ENCODE data around the gene AKT3.

Gene AKT3

DNA sequence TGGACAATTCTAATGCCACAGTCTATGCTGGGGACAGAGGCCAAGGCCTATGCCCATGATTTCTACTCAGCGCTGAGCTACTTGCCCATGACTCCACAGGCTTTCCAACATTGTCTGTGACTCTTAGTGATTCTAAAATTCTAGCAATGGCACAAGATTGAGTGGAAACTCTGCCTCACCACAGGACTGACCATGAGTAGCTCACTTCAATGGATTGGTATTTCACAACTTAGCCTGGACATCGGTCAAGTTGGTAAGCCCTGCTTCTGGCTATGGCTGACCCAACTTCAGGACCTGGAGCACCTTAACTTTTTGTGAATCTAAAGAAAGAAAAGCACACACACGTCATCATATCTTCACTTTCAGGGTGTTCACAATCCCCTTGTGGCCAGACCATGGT lies 339.1 kb downstream of the AKT3 start:
- Histone ChIP-seq H2BK120ac (ENCODE audit: low read depth, low read length) (no peak overlapping the region), H4K91ac (ENCODE audit: low read depth, low read length, poor library complexity) (no peak overlapping the region), H3K79me1 (ENCODE audit: low read depth, low read length) (no peaks in the 10 kb centered on the region), H3K14ac (ENCODE audit: low read length) (no peak overlapping the region), H3K27ac (replicated peaks; ENCODE audit: low read length) (no peak overlapping the region), H2BK15ac (ENCODE audit: low read length) (no peak overlapping the region), H3K27me3 (ENCODE audit: control insufficient read depth in 3 of 3, insufficient read depth in 3 of 3, low read depth in 1 of 3, low read length in 3 of 3) (no peaks in the 10 kb centered on the region), H2BK12ac (ENCODE audit: low read length) (no peak overlapping the region), H2AFZ (ENCODE audit: low read length) (no peak overlapping the region), H3K9me3 (replicated peaks in 1 of 2; ENCODE audit: control insufficient read depth in 2 of 2, insufficient read depth in 1 of 2, low read depth in 1 of 2, low read length in 2 of 2) (no peaks in the 10 kb centered on the region), H4K8ac (ENCODE audit: low read depth, low read length) (no peak overlapping the region), H3K4ac (ENCODE audit: low read length) (no peak overlapping the region), H3K4me3 (ENCODE audit: low read length in 2 of 2) (no peak overlapping the region), H3K23ac (ENCODE audit: low read depth, low read length, poor library complexity) (no peak overlapping the region), H2AK5ac (ENCODE audit: low read depth, low read length) (no peak overlapping the region), H3K4me1 (ENCODE audit: control insufficient read depth in 2 of 2, insufficient read depth in 1 of 2, low read depth in 1 of 2, low read length in 2 of 2) (peaks cover 24 to 33% of the 10 kb centered on the region in 2 donors), H3K18ac (ENCODE audit: low read length) (no peak overlapping the region), H2BK5ac (ENCODE audit: low read length) (no peak overlapping the region), H3K4me2 (ENCODE audit: insufficient read depth, low read length, poor library complexity, severe bottlenecking) (no peak overlapping the region), H3K36me3 (replicated peaks in 1 of 2; ENCODE audit: control insufficient read depth in 2 of 2, insufficient read depth in 2 of 2, low read length in 2 of 2) (peaks cover 7 to 28% of the 10 kb centered on the region in 2 donors), H3K9ac (ENCODE audit: low read depth, low read length, poor library complexity) (no peak overlapping the region)
- DNase-seq (ENCODE audit: low spot score) = no peak
- no CpG with 5 or more reads among the region's 3 CpGs for WGBS, 2 donors (ENCODE audit: extremely low coverage in 2 of 2, insufficient read length in 2 of 2, insufficient replicate concordance in 1 of 2)

- no CpG with 5 or more reads among the region's 1 CpG for WGBS, 2 donors (ENCODE audit: extremely low coverage in 2 of 2, insufficient read length in 2 of 2, insufficient replicate concordance in 1 of 2)
- Histone ChIP-seq H4K8ac (ENCODE audit: low read depth, low read length) (no peak overlapping the region), H3K4me1 (ENCODE audit: control insufficient read depth in 2 of 2, insufficient read depth in 1 of 2, low read depth in 1 of 2, low read length in 2 of 2) (peaks cover 26 to 34% of the 10 kb centered on the region in 2 donors), H3K27me3 (ENCODE audit: control insufficient read depth in 3 of 3, insufficient read depth in 3 of 3, low read depth in 1 of 3, low read length in 3 of 3) (no peaks in the 10 kb centered on the region), H4K91ac (ENCODE audit: low read depth, low read length, poor library complexity) (no peak overlapping the region), H3K14ac (ENCODE audit: low read length) (no peak overlapping the region), H2AFZ (ENCODE audit: low read length) (no peak overlapping the region), H3K9ac (ENCODE audit: low read depth, low read length, poor library complexity) (no peak overlapping the region), H2AK5ac (ENCODE audit: low read depth, low read length) (no peak overlapping the region), H2BK120ac (ENCODE audit: low read depth, low read length) (no peak overlapping the region), H3K79me1 (ENCODE audit: low read depth, low read length) (no peaks in the 10 kb centered on the region), H2BK5ac (ENCODE audit: low read length) (no peak overlapping the region), H3K36me3 (replicated peaks in 1 of 2; ENCODE audit: control insufficient read depth in 2 of 2, insufficient read depth in 2 of 2, low read length in 2 of 2) (peaks cover 10 to 43% of the 10 kb centered on the region in 2 donors), H2BK12ac (ENCODE audit: low read length) (no peak overlapping the region), H3K4me3 (ENCODE audit: low read length in 2 of 2) (no peak overlapping the region), H3K27ac (replicated peaks; ENCODE audit: low read length) (no peak overlapping the region), H3K9me3 (replicated peaks in 1 of 2; ENCODE audit: control insufficient read depth in 2 of 2, insufficient read depth in 1 of 2, low read depth in 1 of 2, low read length in 2 of 2) (no peaks in the 10 kb centered on the region), H3K4ac (ENCODE audit: low read length) (no peak overlapping the region), H3K4me2 (ENCODE audit: insufficient read depth, low read length, poor library complexity, severe bottlenecking) (no peak overlapping the region), H3K18ac (ENCODE audit: low read length) (no peak overlapping the region), H2BK15ac (ENCODE audit: low read length) (no peak overlapping the region), H3K23ac (ENCODE audit: low read depth, low read length, poor library complexity) (no peak overlapping the region)
- DNase-seq (ENCODE audit: low spot score) = no peak
These were observed 341.1 kb downstream of the AKT3 start for GRCh38 chr1:243508943-243509342.

- H3K4me3 ChIP-seq (ENCODE audit: low read length in 2 of 2) = no peak overlapping the region
- H2BK15ac ChIP-seq (ENCODE audit: low read length) = no peak overlapping the region
- peaks cover 24 to 31% of the 10 kb centered on the region in 2 donors for H3K4me1 ChIP-seq (ENCODE audit: control insufficient read depth in 2 of 2, insufficient read depth in 1 of 2, low read depth in 1 of 2, low read length in 2 of 2)
- H3K4me2 ChIP-seq (ENCODE audit: insufficient read depth, low read length, poor library complexity, severe bottlenecking) = no peak overlapping the region
- WGBS, 2 donors (ENCODE audit: extremely low coverage in 2 of 2, insufficient read length in 2 of 2, insufficient replicate concordance in 1 of 2) = no CpG with 5 or more reads among the region's 9 CpGs
- no peak overlapping the region for H3K9ac ChIP-seq (ENCODE audit: low read depth, low read length, poor library complexity)
- no peak overlapping the region for H2BK12ac ChIP-seq (ENCODE audit: low read length)
- H3K27me3 ChIP-seq (ENCODE audit: control insufficient read depth in 3 of 3, insufficient read depth in 3 of 3, low read depth in 1 of 3, low read length in 3 of 3) = no peaks in the 10 kb centered on the region
- H3K79me1 ChIP-seq (ENCODE audit: low read depth, low read length) = no peaks in the 10 kb centered on the region
- no peak overlapping the region for H2BK5ac ChIP-seq (ENCODE audit: low read length)
- no peak overlapping the region for H4K8ac ChIP-seq (ENCODE audit: low read depth, low read length)
- H3K36me3 ChIP-seq (replicated peaks in 1 of 2; ENCODE audit: control insufficient read depth in 2 of 2, insufficient read depth in 2 of 2, low read length in 2 of 2) = peaks cover 10 to 48% of the 10 kb centered on the region in 2 donors
- no peak overlapping the region for H3K4ac ChIP-seq (ENCODE audit: low read length)
- no peak overlapping the region for H2AK5ac ChIP-seq (ENCODE audit: low read depth, low read length)
- no peak for DNase-seq (ENCODE audit: low spot score)
- no peak overlapping the region for H3K18ac ChIP-seq (ENCODE audit: low read length)
- peak overlapping the region; percentile 21 for H3K27ac ChIP-seq (replicated peaks; ENCODE audit: low read length)
- H3K23ac ChIP-seq (ENCODE audit: low read depth, low read length, poor library complexity) = no peak overlapping the region
- no peak overlapping the region for H3K14ac ChIP-seq (ENCODE audit: low read length)
- H2AFZ ChIP-seq (ENCODE audit: low read length) = no peak overlapping the region
- H2BK120ac ChIP-seq (ENCODE audit: low read depth, low read length) = no peak overlapping the region
- no peak overlapping the region for H4K91ac ChIP-seq (ENCODE audit: low read depth, low read length, poor library complexity)
- no peaks in the 10 kb centered on the region for H3K9me3 ChIP-seq (replicated peaks in 1 of 2; ENCODE audit: control insufficient read depth in 2 of 2, insufficient read depth in 1 of 2, low read depth in 1 of 2, low read length in 2 of 2)
These were observed 341.7 kb downstream of the AKT3 start for GRCh38 chr1:243508303-243508713.

DNA sequence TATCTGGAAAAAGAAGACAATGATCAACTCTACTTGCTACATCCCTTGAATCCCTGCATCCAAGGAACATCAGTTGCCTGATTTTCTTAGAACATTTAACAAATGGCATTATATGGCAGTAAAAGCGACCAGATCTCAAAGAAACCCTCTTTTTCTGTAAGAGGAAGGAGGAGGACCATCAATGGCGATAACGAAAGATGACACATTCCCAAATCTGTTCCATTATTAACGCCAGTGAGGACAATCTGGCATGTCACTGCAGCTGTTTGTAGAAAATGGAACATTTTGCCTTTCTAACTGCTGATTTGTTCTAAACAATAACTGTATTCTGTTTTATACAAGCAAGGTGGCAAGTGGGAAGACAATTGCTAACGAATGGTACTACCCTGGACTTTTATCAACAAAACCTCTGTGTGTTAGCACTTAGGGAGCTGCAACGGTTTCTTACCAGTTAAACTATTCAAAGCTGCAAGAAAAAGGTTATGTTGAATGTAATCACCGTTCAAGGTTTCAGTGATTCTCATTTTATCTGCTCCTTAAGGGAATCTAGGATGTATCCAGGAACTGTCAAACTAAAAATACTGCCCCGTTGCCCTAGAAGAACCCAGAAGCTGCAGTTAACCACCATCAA lies 342.3 kb downstream of the AKT3 start:
- H2AFZ ChIP-seq (ENCODE audit: low read length) = no peak overlapping the region
- no peak overlapping the region for H4K8ac ChIP-seq (ENCODE audit: low read depth, low read length)
- H3K14ac ChIP-seq (ENCODE audit: low read length) = no peak overlapping the region
- no peak overlapping the region for H3K4ac ChIP-seq (ENCODE audit: low read length)
- no peak for DNase-seq (ENCODE audit: low spot score)
- no peaks in the 10 kb centered on the region for H3K79me1 ChIP-seq (ENCODE audit: low read depth, low read length)
- WGBS, 2 donors (ENCODE audit: extremely low coverage in 2 of 2, insufficient read length in 2 of 2, insufficient replicate concordance in 1 of 2) = no CpG with 5 or more reads among the region's 8 CpGs
- no peak overlapping the region for H3K4me3 ChIP-seq (ENCODE audit: low read length in 2 of 2)
- no peak overlapping the region for H3K9ac ChIP-seq (ENCODE audit: low read depth, low read length, poor library complexity)
- H3K18ac ChIP-seq (ENCODE audit: low read length) = no peak overlapping the region
- no peaks in the 10 kb centered on the region for H3K27me3 ChIP-seq (ENCODE audit: control insufficient read depth in 3 of 3, insufficient read depth in 3 of 3, low read depth in 1 of 3, low read length in 3 of 3)
- peaks cover 10 to 48% of the 10 kb centered on the region in 2 donors for H3K36me3 ChIP-seq (replicated peaks in 1 of 2; ENCODE audit: control insufficient read depth in 2 of 2, insufficient read depth in 2 of 2, low read length in 2 of 2)
- H2BK5ac ChIP-seq (ENCODE audit: low read length) = no peak overlapping the region
- no peak overlapping the region for H2BK120ac ChIP-seq (ENCODE audit: low read depth, low read length)
- H2AK5ac ChIP-seq (ENCODE audit: low read depth, low read length) = no peak overlapping the region
- peaks cover 24 to 31% of the 10 kb centered on the region in 2 donors for H3K4me1 ChIP-seq (ENCODE audit: control insufficient read depth in 2 of 2, insufficient read depth in 1 of 2, low read depth in 1 of 2, low read length in 2 of 2)
- H3K23ac ChIP-seq (ENCODE audit: low read depth, low read length, poor library complexity) = no peak overlapping the region
- H3K4me2 ChIP-seq (ENCODE audit: insufficient read depth, low read length, poor library complexity, severe bottlenecking) = no peak overlapping the region
- peak overlapping the region; percentile 21 for H3K27ac ChIP-seq (replicated peaks; ENCODE audit: low read length)
- no peak overlapping the region for H2BK12ac ChIP-seq (ENCODE audit: low read length)
- no peak overlapping the region for H4K91ac ChIP-seq (ENCODE audit: low read depth, low read length, poor library complexity)
- H3K9me3 ChIP-seq (replicated peaks in 1 of 2; ENCODE audit: control insufficient read depth in 2 of 2, insufficient read depth in 1 of 2, low read depth in 1 of 2, low read length in 2 of 2) = no peaks in the 10 kb centered on the region
- no peak overlapping the region for H2BK15ac ChIP-seq (ENCODE audit: low read length)

Data from neuronal stem cell (in vitro differentiated cells).